ENCODE results near the gene RBM17. TPM values are rescaled to one million over a fixed set of nuclear protein-coding genes. Genes with fewer than 3 reads are reported as not detected.

The RBM17 gene
- total RNA-seq, 1 experiment from 2014 or later: 160 TPM

DNA sequence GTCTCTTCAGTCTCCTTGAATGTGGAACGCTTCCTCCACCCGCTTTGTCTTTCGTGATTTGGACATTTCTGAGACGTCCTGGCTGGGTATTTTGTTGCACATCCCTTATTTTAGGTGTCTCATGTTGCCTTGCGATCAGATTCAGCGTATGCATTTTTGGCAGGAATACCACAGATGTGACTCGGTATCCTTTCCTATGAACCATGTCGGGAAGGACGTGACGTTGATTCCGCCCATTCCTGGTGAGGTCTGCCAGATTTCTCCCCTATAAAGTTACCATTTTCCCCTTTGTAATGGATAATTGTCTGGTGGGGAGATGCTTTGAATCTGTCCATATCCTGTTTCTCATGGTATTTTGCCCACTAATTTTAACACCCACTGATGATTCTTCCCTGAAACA lies 49.6 kb downstream of the RBM17 start:
- H3K4me1 Mint-ChIP-seq: peaks cover 33% of the 10 kb centered on the region
- POLR2A ChIA-PET: no interaction called here
- no peak for DNase-seq (ENCODE audit: low spot score)
- no peak for ATAC-seq
- CTCF ChIA-PET: interaction anchor here (1.8 kb wide), 1 partner anchor 13 kb away, joined by 7 read pairs; no protein-coding TSS in a partner anchor
- no peaks in the 10 kb centered on the region for H3K36me3 Mint-ChIP-seq
- H3K9me3 Mint-ChIP-seq: no peaks in the 10 kb centered on the region
- peaks cover 21% of the 10 kb centered on the region for H3K27me3 Mint-ChIP-seq (ENCODE audit: low read depth)
- no peak for TF ChIP-seq ATF1 (CRISPR knock-in tag; IDR thresholded peaks at IDR 0.05)
- no peak for TF ChIP-seq ZNF138 (CRISPR knock-in tag; conservative IDR thresholded peaks at IDR 0.05)
- TF ChIP-seq, protein P1, sequence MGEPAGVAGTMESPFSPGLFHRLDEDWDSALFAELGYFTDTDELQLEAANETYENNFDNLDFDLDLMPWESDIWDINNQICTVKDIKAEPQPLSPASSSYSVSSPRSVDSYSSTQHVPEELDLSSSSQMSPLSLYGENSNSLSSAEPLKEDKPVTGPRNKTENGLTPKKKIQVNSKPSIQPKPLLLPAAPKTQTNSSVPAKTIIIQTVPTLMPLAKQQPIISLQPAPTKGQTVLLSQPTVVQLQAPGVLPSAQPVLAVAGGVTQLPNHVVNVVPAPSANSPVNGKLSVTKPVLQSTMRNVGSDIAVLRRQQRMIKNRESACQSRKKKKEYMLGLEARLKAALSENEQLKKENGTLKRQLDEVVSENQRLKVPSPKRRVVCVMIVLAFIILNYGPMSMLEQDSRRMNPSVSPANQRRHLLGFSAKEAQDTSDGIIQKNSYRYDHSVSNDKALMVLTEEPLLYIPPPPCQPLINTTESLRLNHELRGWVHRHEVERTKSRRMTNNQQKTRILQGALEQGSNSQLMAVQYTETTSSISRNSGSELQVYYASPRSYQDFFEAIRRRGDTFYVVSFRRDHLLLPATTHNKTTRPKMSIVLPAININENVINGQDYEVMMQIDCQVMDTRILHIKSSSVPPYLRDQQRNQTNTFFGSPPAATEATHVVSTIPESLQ (CRISPR knock-in tag; IDR thresholded peaks at IDR 0.05): no peak
- TF ChIP-seq NR2C2 (CRISPR knock-in tag; IDR thresholded peaks at IDR 0.05): no peak
- no peak for TF ChIP-seq GTF2I (CRISPR knock-in tag; conservative IDR thresholded peaks at IDR 0.05)
- no peak for TF ChIP-seq CREM (CRISPR knock-in tag; IDR thresholded peaks at IDR 0.05)
- no peak for TF ChIP-seq ZNF671 (CRISPR knock-in tag; IDR thresholded peaks at IDR 0.05)
- TF ChIP-seq NR3C1 (CRISPR knock-in tag; conservative IDR thresholded peaks at IDR 0.05; ENCODE audit: low read depth): no peak
- no peak for TF ChIP-seq IRF2 (CRISPR knock-in tag; IDR thresholded peaks at IDR 0.05; ENCODE audit: borderline replicate concordance, low read depth)
- no peak for TF ChIP-seq KAT7 (CRISPR knock-in tag; IDR thresholded peaks at IDR 0.05; ENCODE audit: borderline replicate concordance)
- no peak for TF ChIP-seq SMAD4 (CRISPR knock-in tag; IDR thresholded peaks at IDR 0.05)
- no peak for TF ChIP-seq ELF4 (CRISPR knock-in tag; IDR thresholded peaks at IDR 0.05; ENCODE audit: low read depth)
- TF ChIP-seq, protein P2, sequence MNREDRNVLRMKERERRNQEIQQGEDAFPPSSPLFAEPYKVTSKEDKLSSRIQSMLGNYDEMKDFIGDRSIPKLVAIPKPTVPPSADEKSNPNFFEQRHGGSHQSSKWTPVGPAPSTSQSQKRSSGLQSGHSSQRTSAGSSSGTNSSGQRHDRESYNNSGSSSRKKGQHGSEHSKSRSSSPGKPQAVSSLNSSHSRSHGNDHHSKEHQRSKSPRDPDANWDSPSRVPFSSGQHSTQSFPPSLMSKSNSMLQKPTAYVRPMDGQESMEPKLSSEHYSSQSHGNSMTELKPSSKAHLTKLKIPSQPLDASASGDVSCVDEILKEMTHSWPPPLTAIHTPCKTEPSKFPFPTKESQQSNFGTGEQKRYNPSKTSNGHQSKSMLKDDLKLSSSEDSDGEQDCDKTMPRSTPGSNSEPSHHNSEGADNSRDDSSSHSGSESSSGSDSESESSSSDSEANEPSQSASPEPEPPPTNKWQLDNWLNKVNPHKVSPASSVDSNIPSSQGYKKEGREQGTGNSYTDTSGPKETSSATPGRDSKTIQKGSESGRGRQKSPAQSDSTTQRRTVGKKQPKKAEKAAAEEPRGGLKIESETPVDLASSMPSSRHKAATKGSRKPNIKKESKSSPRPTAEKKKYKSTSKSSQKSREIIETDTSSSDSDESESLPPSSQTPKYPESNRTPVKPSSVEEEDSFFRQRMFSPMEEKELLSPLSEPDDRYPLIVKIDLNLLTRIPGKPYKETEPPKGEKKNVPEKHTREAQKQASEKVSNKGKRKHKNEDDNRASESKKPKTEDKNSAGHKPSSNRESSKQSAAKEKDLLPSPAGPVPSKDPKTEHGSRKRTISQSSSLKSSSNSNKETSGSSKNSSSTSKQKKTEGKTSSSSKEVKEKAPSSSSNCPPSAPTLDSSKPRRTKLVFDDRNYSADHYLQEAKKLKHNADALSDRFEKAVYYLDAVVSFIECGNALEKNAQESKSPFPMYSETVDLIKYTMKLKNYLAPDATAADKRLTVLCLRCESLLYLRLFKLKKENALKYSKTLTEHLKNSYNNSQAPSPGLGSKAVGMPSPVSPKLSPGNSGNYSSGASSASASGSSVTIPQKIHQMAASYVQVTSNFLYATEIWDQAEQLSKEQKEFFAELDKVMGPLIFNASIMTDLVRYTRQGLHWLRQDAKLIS (CRISPR knock-in tag; IDR thresholded peaks at IDR 0.05; ENCODE audit: borderline replicate concordance): no peak
- TF ChIP-seq, protein P3, sequence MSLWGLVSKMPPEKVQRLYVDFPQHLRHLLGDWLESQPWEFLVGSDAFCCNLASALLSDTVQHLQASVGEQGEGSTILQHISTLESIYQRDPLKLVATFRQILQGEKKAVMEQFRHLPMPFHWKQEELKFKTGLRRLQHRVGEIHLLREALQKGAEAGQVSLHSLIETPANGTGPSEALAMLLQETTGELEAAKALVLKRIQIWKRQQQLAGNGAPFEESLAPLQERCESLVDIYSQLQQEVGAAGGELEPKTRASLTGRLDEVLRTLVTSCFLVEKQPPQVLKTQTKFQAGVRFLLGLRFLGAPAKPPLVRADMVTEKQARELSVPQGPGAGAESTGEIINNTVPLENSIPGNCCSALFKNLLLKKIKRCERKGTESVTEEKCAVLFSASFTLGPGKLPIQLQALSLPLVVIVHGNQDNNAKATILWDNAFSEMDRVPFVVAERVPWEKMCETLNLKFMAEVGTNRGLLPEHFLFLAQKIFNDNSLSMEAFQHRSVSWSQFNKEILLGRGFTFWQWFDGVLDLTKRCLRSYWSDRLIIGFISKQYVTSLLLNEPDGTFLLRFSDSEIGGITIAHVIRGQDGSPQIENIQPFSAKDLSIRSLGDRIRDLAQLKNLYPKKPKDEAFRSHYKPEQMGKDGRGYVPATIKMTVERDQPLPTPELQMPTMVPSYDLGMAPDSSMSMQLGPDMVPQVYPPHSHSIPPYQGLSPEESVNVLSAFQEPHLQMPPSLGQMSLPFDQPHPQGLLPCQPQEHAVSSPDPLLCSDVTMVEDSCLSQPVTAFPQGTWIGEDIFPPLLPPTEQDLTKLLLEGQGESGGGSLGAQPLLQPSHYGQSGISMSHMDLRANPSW (CRISPR knock-in tag; conservative IDR thresholded peaks at IDR 0.05; ENCODE audit: low read depth): no peak
- no peak for TF ChIP-seq JAZF1 (CRISPR knock-in tag; IDR thresholded peaks at IDR 0.05)
- TF ChIP-seq ZNF317 (CRISPR knock-in tag; IDR thresholded peaks at IDR 0.05; ENCODE audit: borderline replicate concordance, low read depth): no peak
- TF ChIP-seq, protein P4, sequence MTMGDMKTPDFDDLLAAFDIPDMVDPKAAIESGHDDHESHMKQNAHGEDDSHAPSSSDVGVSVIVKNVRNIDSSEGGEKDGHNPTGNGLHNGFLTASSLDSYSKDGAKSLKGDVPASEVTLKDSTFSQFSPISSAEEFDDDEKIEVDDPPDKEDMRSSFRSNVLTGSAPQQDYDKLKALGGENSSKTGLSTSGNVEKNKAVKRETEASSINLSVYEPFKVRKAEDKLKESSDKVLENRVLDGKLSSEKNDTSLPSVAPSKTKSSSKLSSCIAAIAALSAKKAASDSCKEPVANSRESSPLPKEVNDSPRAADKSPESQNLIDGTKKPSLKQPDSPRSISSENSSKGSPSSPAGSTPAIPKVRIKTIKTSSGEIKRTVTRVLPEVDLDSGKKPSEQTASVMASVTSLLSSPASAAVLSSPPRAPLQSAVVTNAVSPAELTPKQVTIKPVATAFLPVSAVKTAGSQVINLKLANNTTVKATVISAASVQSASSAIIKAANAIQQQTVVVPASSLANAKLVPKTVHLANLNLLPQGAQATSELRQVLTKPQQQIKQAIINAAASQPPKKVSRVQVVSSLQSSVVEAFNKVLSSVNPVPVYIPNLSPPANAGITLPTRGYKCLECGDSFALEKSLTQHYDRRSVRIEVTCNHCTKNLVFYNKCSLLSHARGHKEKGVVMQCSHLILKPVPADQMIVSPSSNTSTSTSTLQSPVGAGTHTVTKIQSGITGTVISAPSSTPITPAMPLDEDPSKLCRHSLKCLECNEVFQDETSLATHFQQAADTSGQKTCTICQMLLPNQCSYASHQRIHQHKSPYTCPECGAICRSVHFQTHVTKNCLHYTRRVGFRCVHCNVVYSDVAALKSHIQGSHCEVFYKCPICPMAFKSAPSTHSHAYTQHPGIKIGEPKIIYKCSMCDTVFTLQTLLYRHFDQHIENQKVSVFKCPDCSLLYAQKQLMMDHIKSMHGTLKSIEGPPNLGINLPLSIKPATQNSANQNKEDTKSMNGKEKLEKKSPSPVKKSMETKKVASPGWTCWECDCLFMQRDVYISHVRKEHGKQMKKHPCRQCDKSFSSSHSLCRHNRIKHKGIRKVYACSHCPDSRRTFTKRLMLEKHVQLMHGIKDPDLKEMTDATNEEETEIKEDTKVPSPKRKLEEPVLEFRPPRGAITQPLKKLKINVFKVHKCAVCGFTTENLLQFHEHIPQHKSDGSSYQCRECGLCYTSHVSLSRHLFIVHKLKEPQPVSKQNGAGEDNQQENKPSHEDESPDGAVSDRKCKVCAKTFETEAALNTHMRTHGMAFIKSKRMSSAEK (CRISPR knock-in tag; IDR thresholded peaks at IDR 0.05; ENCODE audit: borderline replicate concordance): no peak
- no peak overlapping the region for H3K27ac Mint-ChIP-seq
- no peak overlapping the region for H3K4me3 Mint-ChIP-seq
